Prostate gland (tissue), 2 donors: ENCODE data around the gene LDB2. TPM values are rescaled to one million over a fixed set of nuclear protein-coding genes. Genes with fewer than 3 reads are reported as not detected.

Experiments
- DNase-seq: peaks from one replicate; pipeline ENCODE4 v3.0.0-alpha.2; 2019; ENCODE audit warnings: low spot score
- H3K27ac ChIP-seq, 2 donors: fragments of 200-600 bp; sonication (generic); 2 replicates each; pipeline ENCODE4 v1.5.1; 2017 to 2019
- H3K27me3 ChIP-seq: fragments of 200-600 bp; sonication (generic); replicated peaks from 2 replicates; pipeline ENCODE4 v1.5.1; 2019; ENCODE audit not compliant: insufficient read depth
- H3K36me3 ChIP-seq, 2 donors: fragments of 200-600 bp; sonication (generic); 1 replicate in 1 of 2; 2 replicates in 1 of 2; pipeline versions ENCODE4 v1.5.1 to v1.8.1; 2017 to 2019
- H3K4me1 ChIP-seq: fragments of 200-600 bp; sonication (generic); replicated peaks from 2 replicates; pipeline ENCODE4 v1.5.1; 2019
- H3K4me3 ChIP-seq, 2 donors: fragments of 200-600 bp; sonication (generic); 2 replicates each; pipeline ENCODE4 v1.5.1; 2017 to 2019
- H3K9me3 ChIP-seq: fragments of 200-600 bp; sonication (generic); 2 replicates; pipeline ENCODE4 v1.5.1; 2017
- POLR2A ChIP-seq: fragments of 450-650 bp; IDR thresholded peaks from one replicate; pipeline ENCODE4 v1.6.1; 2016; ENCODE audit warnings: antibody characterized with exemption, mild to moderate bottlenecking
- POLR2AphosphoS5 ChIP-seq: sonication (generic); formaldehyde crosslinking; IDR thresholded peaks from one replicate; pipeline ENCODE4 v1.6.1; 2017; ENCODE audit warnings: antibody characterized with exemption
- WGBS: methylation state at CpG from one replicate; pipeline ENCODE4 v1.1.5; 2018; 5-methylcytosine and 5-hydroxymethylcytosine counted together
- intact Hi-C: fragments of 100-400 bp; cut with DNase I; formaldehyde crosslinking; loops from one replicate; pipeline ENCODE4 v1.14.2; 2022
- total RNA-seq, 2 donors: library from RNA; depleted of rRNA; stranded (reverse); fragments of >200 nt; gene quantifications; one replicate each; pipeline ENCODE4 v1.1.0, GENCODE V29; 2016
- TF ChIP-seq, protein P1 (sequence below), 4 experiments: fragments of 200-600 bp in 2 of 4; fragments of 450-650 bp in 2 of 4; sonication (generic) in 2 of 4; IDR thresholded peaks; 1 replicate in 3 of 4; 2 replicates in 1 of 4; pipeline ENCODE4 v1.5.1; 2016 to 2019; ENCODE audit warnings: antibody characterized with exemption in 4 of 4, mild to moderate bottlenecking in 2 of 4, moderate library complexity in 2 of 4

Gene LDB2
- total RNA-seq, 2 donors from 2014 or later, result 6.0 to 37.7 TPM

DNA sequence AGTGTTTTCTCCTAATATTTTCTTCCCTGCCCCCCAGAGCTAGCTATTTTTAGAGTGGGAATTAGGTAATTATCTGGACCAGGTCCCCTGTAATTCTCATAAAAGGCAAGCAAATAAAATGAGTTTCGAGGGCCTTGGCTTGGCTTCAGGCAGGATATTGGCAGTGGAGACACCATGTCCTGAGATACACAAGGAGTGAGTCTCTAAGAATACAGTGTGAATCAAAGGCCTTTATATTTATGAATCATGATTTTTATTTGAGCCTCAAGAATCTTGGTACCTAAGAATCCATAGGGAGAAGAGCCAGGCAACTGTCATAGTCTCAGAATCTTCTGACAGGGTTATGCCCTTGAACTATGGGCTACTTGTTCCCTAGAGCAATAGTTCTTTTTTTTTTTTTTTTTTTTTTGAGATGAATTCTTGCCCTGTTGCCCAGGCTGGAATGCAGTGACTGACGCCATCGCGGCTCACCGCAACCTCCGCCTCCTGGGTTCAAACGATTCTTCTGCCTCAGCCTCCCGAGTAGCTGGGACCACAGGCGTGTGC, 205.4 kb downstream of the LDB2 start:
- no peak overlapping the region for H3K4me3 ChIP-seq
- no peaks in the 10 kb centered on the region for H3K9me3 ChIP-seq
- peak overlapping the region in 1 of 2 donors; percentile 1 for H3K27ac ChIP-seq
- intact Hi-C loops, result no loop called here
- WGBS, result 63% methylated on average over 9 of the region's 9 CpGs
- no peaks in the 10 kb centered on the region for H3K4me1 ChIP-seq
- H3K36me3 ChIP-seq, result no peaks in the 10 kb centered on the region
- TF ChIP-seq, protein P1, sequence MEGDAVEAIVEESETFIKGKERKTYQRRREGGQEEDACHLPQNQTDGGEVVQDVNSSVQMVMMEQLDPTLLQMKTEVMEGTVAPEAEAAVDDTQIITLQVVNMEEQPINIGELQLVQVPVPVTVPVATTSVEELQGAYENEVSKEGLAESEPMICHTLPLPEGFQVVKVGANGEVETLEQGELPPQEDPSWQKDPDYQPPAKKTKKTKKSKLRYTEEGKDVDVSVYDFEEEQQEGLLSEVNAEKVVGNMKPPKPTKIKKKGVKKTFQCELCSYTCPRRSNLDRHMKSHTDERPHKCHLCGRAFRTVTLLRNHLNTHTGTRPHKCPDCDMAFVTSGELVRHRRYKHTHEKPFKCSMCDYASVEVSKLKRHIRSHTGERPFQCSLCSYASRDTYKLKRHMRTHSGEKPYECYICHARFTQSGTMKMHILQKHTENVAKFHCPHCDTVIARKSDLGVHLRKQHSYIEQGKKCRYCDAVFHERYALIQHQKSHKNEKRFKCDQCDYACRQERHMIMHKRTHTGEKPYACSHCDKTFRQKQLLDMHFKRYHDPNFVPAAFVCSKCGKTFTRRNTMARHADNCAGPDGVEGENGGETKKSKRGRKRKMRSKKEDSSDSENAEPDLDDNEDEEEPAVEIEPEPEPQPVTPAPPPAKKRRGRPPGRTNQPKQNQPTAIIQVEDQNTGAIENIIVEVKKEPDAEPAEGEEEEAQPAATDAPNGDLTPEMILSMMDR (IDR thresholded peaks at IDR 0.05), result no peak
- TF ChIP-seq POLR2AphosphoS5, result peak; percentile 49
- no peaks in the 10 kb centered on the region for H3K27me3 ChIP-seq
- DNase-seq, result no peak

DNA sequence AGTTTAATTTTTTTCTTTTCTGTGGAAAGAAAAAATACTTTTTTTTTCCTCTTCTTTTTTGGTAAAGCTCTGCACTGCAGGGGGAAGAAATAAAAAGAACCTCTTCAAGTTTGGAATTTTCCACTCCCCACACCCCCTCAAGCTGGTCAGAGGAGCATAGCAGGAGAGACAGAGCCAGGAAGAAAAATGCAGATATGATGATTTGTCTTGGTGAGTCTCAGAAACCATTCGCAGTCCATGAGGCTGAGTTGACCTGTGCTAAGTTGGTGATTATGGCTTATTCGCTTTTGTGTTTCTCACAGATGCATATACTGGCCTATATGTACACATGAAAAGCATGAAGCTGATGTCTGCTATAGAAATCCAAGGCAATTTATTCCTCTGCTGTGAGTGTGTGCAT, 205.9 kb downstream of the LDB2 start:
- no peaks in the 10 kb centered on the region for H3K4me1 ChIP-seq
- WGBS, result 74% methylated on average over 2 of the region's 2 CpGs
- H3K27ac ChIP-seq, result peak overlapping the region in 1 of 2 donors; percentile 1
- intact Hi-C loops, result no loop called here
- no peak overlapping the region for H3K4me3 ChIP-seq
- no peaks in the 10 kb centered on the region for H3K36me3 ChIP-seq
- no peak for DNase-seq
- H3K27me3 ChIP-seq, result no peaks in the 10 kb centered on the region
- H3K9me3 ChIP-seq, result no peaks in the 10 kb centered on the region
- no peak for TF ChIP-seq POLR2A
- TF ChIP-seq, protein P1 (IDR thresholded peaks at IDR 0.05), result no peak

DNA sequence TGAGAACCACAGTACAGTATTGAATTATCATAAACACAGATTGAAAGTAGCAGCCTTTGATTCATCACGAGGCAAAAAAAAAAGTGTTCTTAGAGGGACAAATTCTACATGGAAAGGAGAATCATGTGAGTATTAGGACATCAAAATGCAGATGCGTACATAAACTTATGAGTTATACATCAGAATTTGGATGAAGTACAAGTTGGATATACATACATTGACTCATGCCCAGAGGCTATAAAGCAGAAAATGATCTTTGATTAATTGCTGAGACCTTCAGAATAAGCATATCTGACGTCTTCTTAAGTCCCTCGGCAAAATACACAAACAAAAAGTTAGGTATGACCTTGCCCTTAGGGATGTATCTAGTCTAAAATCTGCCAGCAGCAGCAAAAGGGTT, 206.4 kb downstream of the LDB2 start:
- no peak for DNase-seq
- Histone ChIP-seq H3K4me3 (no peak overlapping the region), H3K9me3 (no peaks in the 10 kb centered on the region), H3K27ac (no peak overlapping the region), H3K27me3 (no peaks in the 10 kb centered on the region), H3K36me3 (no peaks in the 10 kb centered on the region), H3K4me1 (no peaks in the 10 kb centered on the region)
- intact Hi-C loops, result no loop called here
- 61% methylated on average over 4 of the region's 4 CpGs for WGBS
- TF ChIP-seq, protein P1 (IDR thresholded peaks at IDR 0.05), result no peak
- TF ChIP-seq POLR2A, result no peak
- no peak for TF ChIP-seq POLR2AphosphoS5

DNA sequence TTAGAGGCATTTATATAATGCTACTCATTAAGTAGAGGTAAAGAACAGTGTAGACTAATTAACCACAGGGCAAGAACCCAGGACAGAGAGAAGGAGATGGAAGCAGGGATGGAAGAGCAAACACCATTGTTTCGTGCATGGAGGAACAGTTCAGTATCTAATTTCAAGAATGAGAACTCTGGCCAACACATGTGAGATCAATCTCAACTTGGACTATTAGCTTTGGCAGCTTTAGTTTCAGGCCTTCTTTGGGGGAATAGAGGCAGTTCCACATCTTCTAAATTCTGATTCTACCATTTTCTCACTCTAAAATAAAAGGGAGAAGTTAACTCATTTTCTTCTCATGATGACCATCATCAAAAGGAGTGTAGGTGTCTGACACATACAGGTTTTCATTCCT, 207.0 kb downstream of the LDB2 start:
- WGBS, result 73% methylated on average over 1 of the region's 1 CpG
- Histone ChIP-seq H3K9me3 (no peaks in the 10 kb centered on the region), H3K36me3 (no peaks in the 10 kb centered on the region), H3K27me3 (no peaks in the 10 kb centered on the region), H3K27ac (no peak overlapping the region), H3K4me1 (no peaks in the 10 kb centered on the region), H3K4me3 (no peak overlapping the region)
- no peak for TF ChIP-seq POLR2A
- TF ChIP-seq, protein P1 (IDR thresholded peaks at IDR 0.05), result no peak
- no peak for TF ChIP-seq POLR2AphosphoS5
- intact Hi-C loops, result no loop called here
- no peak for DNase-seq

DNA sequence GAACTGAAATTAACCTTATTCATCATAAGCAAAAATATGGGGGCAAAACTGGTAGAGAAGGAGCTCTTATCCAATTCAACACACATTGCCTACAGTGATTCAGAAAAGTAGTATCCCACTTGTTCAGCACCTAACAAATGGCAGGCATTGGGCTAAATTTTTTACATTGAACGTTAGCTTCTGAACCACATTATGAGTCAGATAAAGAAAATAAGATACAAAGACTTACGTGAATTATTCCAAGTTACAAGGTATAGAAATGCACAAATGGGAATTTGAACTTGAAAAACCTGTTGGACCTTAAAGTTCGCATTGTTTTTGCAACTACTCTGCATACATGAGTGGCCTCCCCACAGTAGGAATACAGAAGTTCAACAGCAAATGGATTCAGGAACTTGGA, 210.6 kb downstream of the LDB2 start:
- no peaks in the 10 kb centered on the region for H3K9me3 ChIP-seq
- 59% methylated on average over 3 of the region's 3 CpGs for WGBS
- no peaks in the 10 kb centered on the region for H3K36me3 ChIP-seq
- TF ChIP-seq POLR2AphosphoS5, result no peak
- TF ChIP-seq POLR2A, result no peak
- TF ChIP-seq, protein P1 (IDR thresholded peaks at IDR 0.05), result no peak
- H3K4me3 ChIP-seq, result no peak overlapping the region
- no peak overlapping the region for H3K27ac ChIP-seq
- H3K27me3 ChIP-seq, result no peaks in the 10 kb centered on the region
- no peaks in the 10 kb centered on the region for H3K4me1 ChIP-seq
- no peak for DNase-seq
- intact Hi-C loops, result no loop called here
